DND-41 (cell line): ENCODE results near the gene ADCY1.

Experiments used
- ATAC-seq: fragments of 200-7000 bp; cut with Tn5 transposase; 3 replicates; pipeline ENCODE4 v1.9.1; 2021; ENCODE audit warnings: low read depth; ENCODE audit not compliant: insufficient read depth
- DNase-seq: peaks from one replicate; pipeline ENCODE4 v3.0.0-alpha.2; 2020
- H2AFZ ChIP-seq: 2 replicates; pipeline ENCODE4 v1.6.0; 2012; ENCODE audit warnings: low read depth, low read length
- H3K27ac ChIP-seq: 2 replicates; pipeline ENCODE4 v1.5.1; 2012; ENCODE audit warnings: low read length, inconsistent platforms
- H3K27me3 ChIP-seq: fragments of 200-600 bp; sonication (generic); 2 replicates; pipeline ENCODE4 v1.6.0; 2012; ENCODE audit warnings: low read length, mild to moderate bottlenecking, inconsistent platforms; ENCODE audit not compliant: insufficient read depth, poor library complexity
- H3K36me3 ChIP-seq: 2 replicates; pipeline ENCODE4 v1.5.1; 2012; ENCODE audit warnings: low read length, inconsistent platforms; ENCODE audit not compliant: insufficient read depth
- H3K4me1 ChIP-seq: 2 replicates; pipeline ENCODE4 v1.5.1; 2012; ENCODE audit warnings: mild to moderate bottlenecking, low read length; ENCODE audit not compliant: insufficient read depth
- H3K4me2 ChIP-seq: 2 replicates; pipeline ENCODE4 v1.6.0; 2012; ENCODE audit warnings: mild to moderate bottlenecking, moderate library complexity, low read length, inconsistent platforms; ENCODE audit not compliant: insufficient read depth
- H3K4me3 ChIP-seq, 2 experiments: fragments of 200-600 bp in 1 of 2; shearing (Covaris generic) in 1 of 2; 2 replicates each; pipeline ENCODE4 v1.5.1; 2012 to 2016; ENCODE audit warnings: inconsistent platforms in 2 of 2, low read length in 2 of 2, mild to moderate bottlenecking in 2 of 2, low read depth in 1 of 2, moderate library complexity in 1 of 2
- H3K79me2 ChIP-seq: 2 replicates; pipeline ENCODE4 v1.6.0; 2012; ENCODE audit warnings: low read length, inconsistent platforms; ENCODE audit not compliant: insufficient read depth
- H3K9ac ChIP-seq: 2 replicates; pipeline ENCODE4 v1.6.0; 2012; ENCODE audit warnings: low read depth, mild to moderate bottlenecking, inconsistent platforms, low read length, moderate library complexity
- H3K9me3 ChIP-seq: 2 replicates; pipeline ENCODE4 v1.5.1; 2012; ENCODE audit warnings: low read length, moderate library complexity, mild to moderate bottlenecking, inconsistent platforms; ENCODE audit not compliant: insufficient read depth, severe bottlenecking
- H4K20me1 ChIP-seq: 2 replicates; pipeline ENCODE4 v1.6.0; 2012; ENCODE audit warnings: low read length; ENCODE audit not compliant: insufficient read depth
- EZH2 ChIP-seq: IDR thresholded peaks from 3 replicates; pipeline ENCODE4 v1.6.1; 2012; ENCODE audit warnings: borderline replicate concordance, low read depth, mild to moderate bottlenecking, moderate library complexity, low read length, inconsistent platforms; ENCODE audit not compliant: severe bottlenecking
- TF ChIP-seq, protein P1 (sequence below): IDR thresholded peaks from 2 replicates; pipeline ENCODE4 v1.5.1; 2012; ENCODE audit warnings: borderline replicate concordance, low read length, moderate library complexity, mild to moderate bottlenecking; ENCODE audit not compliant: poor library complexity, severe bottlenecking; ENCODE audit errors: extremely low read depth

The ADCY1 gene

DNA sequence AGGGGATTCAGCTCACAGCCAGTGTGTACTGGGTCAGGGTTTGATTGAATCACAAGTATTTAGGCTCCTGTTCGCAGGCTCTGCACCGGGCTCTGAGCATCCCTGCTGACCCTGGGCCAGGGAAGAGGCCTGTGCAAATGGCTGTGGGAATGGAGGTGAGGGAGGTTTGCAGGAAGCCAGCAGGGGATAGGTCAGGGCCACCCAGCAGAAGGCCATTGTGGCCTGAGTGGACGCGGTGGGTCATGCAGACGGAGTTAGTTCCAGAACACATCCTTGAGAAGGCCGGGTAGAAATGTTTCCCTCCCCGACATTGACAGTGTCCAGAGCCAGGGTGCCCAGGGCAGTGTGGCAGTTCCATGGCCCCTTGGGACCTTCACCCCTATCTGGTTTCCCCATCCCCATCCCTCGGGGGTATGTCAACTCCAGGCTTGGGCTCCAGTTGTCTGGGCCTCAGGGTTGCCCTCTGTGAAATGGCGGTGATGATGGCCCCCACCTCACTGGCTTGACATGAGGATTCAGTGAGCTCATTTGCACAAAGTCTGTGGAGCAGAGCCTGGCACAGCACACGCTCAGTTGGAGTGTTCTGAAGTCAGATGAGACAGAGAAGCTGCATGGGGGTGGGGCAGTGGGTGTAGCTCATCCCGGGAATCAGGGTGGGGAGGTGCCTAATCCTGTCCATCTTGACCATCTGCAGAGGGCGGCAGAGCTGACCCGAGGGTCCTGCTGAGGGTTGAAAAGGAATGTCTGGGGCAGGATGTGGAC, 107.6 kb downstream of the ADCY1 start:
- Histone ChIP-seq H4K20me1 (no peaks in the 10 kb centered on the region; the same call in 1 of the 2 replicates), H3K27ac (no peak overlapping the region), H3K4me1 (no peaks in the 10 kb centered on the region), H3K79me2 (no peaks in the 10 kb centered on the region), H3K9me3 (no peaks in the 10 kb centered on the region), H3K9ac (no peak overlapping the region), H3K4me3 (no peak overlapping the region), H3K36me3 (no peaks in the 10 kb centered on the region), H3K27me3 (no peaks in the 10 kb centered on the region), H3K4me2 (no peak overlapping the region), H2AFZ (no peak overlapping the region)
- TF ChIP-seq, protein P1, sequence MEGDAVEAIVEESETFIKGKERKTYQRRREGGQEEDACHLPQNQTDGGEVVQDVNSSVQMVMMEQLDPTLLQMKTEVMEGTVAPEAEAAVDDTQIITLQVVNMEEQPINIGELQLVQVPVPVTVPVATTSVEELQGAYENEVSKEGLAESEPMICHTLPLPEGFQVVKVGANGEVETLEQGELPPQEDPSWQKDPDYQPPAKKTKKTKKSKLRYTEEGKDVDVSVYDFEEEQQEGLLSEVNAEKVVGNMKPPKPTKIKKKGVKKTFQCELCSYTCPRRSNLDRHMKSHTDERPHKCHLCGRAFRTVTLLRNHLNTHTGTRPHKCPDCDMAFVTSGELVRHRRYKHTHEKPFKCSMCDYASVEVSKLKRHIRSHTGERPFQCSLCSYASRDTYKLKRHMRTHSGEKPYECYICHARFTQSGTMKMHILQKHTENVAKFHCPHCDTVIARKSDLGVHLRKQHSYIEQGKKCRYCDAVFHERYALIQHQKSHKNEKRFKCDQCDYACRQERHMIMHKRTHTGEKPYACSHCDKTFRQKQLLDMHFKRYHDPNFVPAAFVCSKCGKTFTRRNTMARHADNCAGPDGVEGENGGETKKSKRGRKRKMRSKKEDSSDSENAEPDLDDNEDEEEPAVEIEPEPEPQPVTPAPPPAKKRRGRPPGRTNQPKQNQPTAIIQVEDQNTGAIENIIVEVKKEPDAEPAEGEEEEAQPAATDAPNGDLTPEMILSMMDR: no peak
- TF ChIP-seq EZH2: no peak
- no peak for DNase-seq
- ATAC-seq: no peak

DNA sequence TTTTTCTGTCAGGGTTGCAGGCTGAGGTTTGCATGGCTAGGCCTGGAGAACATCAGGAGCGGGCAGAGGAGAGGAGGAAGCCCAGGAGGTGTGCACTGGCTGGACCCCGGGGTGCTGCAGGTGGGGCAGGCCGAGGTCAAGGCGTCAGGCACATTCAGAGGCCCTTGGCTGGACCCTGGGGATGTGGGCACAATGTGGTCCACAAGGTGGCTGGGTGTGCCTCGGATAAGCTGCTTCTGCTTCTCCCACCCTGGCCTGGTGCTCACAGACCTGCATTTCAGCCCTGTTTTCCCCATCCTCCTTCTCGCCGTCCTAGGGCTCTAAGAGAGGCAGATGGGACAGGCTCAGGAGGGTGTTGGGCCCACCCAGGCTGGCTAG, 108.2 kb downstream of the ADCY1 start:
- TF ChIP-seq EZH2: no peak
- TF ChIP-seq, protein P1: no peak
- Histone ChIP-seq H3K79me2 (no peaks in the 10 kb centered on the region), H3K9ac (no peak overlapping the region), H3K27ac (no peak overlapping the region), H3K4me1 (no peaks in the 10 kb centered on the region), H3K4me2 (no peak overlapping the region), H3K4me3 (no peak overlapping the region), H3K27me3 (no peaks in the 10 kb centered on the region), H4K20me1 (no peaks in the 10 kb centered on the region; the same call in 1 of the 2 replicates), H3K36me3 (no peaks in the 10 kb centered on the region), H3K9me3 (no peaks in the 10 kb centered on the region), H2AFZ (no peak overlapping the region)
- DNase-seq (no peak), ATAC-seq (no peak)

DNA sequence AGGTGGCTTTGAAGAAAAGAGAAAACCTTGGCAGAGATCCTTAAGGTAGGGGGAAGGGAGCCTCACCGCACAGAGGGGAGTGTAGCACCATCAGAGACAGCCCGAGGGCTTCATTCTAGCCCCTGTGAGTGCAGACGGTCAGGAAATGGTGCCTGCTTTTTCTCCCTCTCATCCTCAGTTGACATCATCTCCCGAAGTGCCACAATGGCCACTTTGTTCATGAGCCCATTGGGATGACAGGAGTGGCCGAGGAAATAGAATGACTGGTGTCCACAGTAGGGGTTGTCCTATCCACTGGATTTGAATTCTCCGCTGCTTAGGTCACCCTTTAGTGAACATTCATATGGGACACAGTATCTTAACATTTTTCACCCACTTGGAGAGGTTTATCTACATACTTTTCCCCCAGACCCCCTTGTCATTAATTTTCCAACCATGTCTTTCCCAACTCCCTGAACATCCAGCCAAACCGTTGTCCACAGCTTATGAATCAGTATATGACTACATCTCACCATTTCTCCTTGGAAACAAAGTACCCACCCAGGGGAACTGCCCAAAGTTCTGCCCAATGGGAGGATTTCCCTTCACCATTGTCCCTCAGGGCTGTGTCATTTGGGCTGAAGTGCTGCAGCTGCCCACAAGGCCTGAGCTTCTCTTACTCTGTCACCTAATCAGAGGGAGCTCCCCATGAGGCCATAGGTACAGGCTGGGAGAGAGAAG, 108.8 kb downstream of the ADCY1 start:
- Histone ChIP-seq H3K9ac (no peak overlapping the region), H3K4me3 (no peak overlapping the region), H2AFZ (no peak overlapping the region), H3K79me2 (no peaks in the 10 kb centered on the region), H3K9me3 (no peaks in the 10 kb centered on the region), H3K4me2 (no peak overlapping the region), H3K27me3 (no peaks in the 10 kb centered on the region), H3K27ac (no peak overlapping the region), H3K36me3 (no peaks in the 10 kb centered on the region), H4K20me1 (no peaks in the 10 kb centered on the region; the same call in 1 of the 2 replicates), H3K4me1 (no peaks in the 10 kb centered on the region)
- ATAC-seq: no peak
- TF ChIP-seq, protein P1: no peak
- no peak for TF ChIP-seq EZH2
- no peak for DNase-seq
